Measurements from ENCODE around the gene DNHD1. TPM values are rescaled to one million over a fixed set of nuclear protein-coding genes. Genes with fewer than 3 reads are reported as not detected.
A peak's percentile ranks its signal among the peaks of the same experiment; 100 is the strongest.

The DNHD1 gene
- total RNA-seq, 1 experiment from 2014 or later = 2.0 TPM

- DNase-seq (ENCODE audit: low spot score) = peak; percentile 92
- in situ Hi-C loops (cut with HindIII; ENCODE audit: low sequenced_read_pairs) = no loop called here
Measured at GRCh38 chr11:6603287-6604080, 106.4 kb downstream of the DNHD1 start, which contains the start of the genes ILK and RRP8. ILK (plus strand) TSS chr11:6603774; CDS start chr11:6604272, 498 bp downstream. RRP8 (minus strand) TSS chr11:6603616; CDS start chr11:6603502, 114 bp downstream.

- in situ Hi-C loops (cut with HindIII; ENCODE audit: low sequenced_read_pairs) = no loop called here
- peak; percentile 73 for DNase-seq (ENCODE audit: low spot score)
Measured at GRCh38 chr11:6604081-6604626, 107.1 kb downstream of the DNHD1 start.

DNA sequence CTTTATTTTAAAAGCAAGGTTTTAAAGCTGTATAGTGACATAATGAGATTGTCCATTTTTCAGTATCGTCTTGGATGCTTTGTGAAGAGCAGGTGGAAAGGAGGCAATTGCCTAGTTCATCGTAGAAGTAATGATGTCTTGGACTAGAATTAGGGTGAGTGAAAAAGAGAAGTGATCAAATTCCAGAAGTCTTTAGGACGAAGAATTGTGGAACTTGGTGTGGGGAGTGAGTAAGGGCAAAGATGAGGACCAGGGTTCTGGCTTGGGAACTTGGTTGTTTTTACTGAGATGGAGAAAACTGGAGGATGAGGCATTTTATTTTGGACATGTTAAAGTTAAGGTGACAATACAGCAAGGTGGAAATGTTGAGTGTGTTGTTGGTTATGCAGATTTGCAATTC is 107.7 kb downstream of the DNHD1 start:
- no peak for DNase-seq (ENCODE audit: low spot score)
- in situ Hi-C loops (cut with HindIII; ENCODE audit: low sequenced_read_pairs) = no loop called here

- in situ Hi-C loops (cut with HindIII; ENCODE audit: low sequenced_read_pairs) = no loop called here
- peak; percentile 57 for DNase-seq (ENCODE audit: low spot score)
Measured at GRCh38 chr11:6606471-6607189, 109.5 kb downstream of the DNHD1 start.

DNA sequence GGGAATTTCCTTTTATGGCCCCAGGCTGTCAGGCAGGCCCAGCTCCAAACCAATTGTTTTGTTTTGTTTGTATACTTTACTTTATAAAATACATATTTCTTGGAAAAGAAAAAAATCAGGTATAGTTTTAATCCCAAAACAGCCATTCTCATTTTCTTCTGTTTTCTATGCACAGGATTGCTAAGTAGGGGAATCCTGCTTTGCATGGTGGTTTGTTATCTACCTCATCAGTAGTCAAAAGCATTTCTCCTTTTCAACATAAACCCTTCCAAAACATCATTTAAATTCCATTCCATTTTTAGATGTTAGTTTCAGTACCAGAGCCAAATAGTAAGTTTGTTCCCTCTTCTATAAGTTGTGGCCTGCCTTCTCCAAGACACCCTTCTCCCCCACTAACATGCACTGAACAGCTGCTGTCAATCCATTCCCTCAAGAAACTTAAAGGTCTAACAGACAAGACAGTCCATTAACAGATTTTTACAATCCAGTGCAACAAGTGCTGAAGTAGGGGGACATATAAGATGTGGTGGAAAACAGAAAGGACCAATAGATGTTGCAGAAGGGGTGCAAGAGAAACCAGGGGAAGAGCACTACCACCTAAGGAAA is 110.2 kb downstream of the DNHD1 start:
- in situ Hi-C loops (cut with HindIII; ENCODE audit: low sequenced_read_pairs) = no loop called here
- DNase-seq (ENCODE audit: low spot score) = no peak

DNA sequence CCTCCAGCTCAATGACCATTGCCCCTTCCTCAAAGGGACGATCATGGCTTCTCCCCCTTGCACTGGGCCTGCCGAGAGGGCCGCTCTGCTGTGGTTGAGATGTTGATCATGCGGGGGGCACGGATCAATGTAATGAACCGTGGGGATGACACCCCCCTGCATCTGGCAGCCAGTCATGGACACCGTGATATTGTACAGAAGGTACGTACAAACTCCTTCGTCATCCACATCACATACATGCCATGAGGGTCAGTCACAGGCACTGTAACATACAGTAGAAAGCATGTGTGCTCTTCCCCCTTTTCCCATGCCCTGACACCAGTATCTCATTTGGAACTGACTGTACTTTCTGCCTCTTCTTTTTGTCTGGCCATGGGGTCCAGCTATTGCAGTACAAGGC is 110.9 kb downstream of the DNHD1 start:
- in situ Hi-C loops (cut with HindIII; ENCODE audit: low sequenced_read_pairs) = no loop called here
- no peak for DNase-seq (ENCODE audit: low spot score)

DNA sequence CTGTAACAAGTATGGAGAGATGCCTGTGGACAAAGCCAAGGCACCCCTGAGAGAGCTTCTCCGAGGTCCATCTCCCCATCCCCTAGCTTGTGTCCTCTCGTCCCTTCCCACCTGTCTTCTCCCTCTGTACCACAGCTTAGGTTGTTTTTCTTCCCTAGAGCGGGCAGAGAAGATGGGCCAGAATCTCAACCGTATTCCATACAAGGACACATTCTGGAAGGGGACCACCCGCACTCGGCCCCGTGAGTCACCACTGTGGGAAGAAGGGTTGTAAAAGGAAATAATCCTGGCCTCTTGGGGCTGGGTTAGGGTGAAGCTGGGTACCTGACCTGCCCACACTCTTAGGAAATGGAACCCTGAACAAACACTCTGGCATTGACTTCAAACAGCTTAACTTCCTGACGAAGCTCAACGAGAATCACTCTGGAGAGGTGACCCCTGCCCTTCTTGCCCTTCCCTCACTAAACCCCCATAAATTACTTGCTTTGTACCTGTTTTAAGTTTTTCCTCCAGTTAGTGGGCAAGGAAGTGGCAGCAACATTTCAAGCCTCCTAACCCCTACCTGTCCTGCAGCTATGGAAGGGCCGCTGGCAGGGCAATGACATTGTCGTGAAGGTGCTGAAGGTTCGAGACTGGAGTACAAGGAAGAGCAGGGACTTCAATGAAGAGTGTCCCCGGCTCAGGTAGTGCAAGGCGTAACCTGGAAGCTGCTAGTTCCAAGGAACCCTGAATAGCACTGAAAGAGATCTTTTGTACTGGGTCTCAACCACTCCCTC is 111.8 kb downstream of the DNHD1 start:
- DNase-seq (ENCODE audit: low spot score) = no peak
- in situ Hi-C loops (cut with HindIII; ENCODE audit: low sequenced_read_pairs) = no loop called here

GRCh38 chr11:6609502-6610015 is 112.5 kb downstream of the DNHD1 start:
- in situ Hi-C loops (cut with HindIII; ENCODE audit: low sequenced_read_pairs) = no loop called here
- DNase-seq (ENCODE audit: low spot score) = no peak

DNA sequence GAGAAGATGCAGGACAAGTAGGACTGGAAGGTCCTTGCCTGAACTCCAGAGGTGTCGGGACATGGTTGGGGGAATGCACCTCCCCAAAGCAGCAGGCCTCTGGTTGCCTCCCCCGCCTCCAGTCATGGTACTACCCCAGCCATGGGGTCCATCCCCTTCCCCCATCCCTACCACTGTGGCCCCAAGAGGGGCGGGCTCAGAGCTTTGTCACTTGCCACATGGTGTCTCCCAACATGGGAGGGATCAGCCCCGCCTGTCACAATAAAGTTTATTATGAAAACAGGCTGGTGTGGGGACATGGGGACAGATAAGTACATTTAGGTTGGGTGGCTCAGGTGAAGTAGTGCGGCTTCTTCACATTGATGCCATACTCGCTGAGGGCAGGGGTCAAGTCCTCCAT is 113.5 kb downstream of the DNHD1 start:
- DNase-seq (ENCODE audit: low spot score) = no peak
- in situ Hi-C loops (cut with HindIII; ENCODE audit: low sequenced_read_pairs) = no loop called here

- in situ Hi-C loops (cut with HindIII; ENCODE audit: low sequenced_read_pairs) = no loop called here
- DNase-seq (ENCODE audit: low spot score) = no peak
Measured at GRCh38 chr11:6611092-6611962, 114.2 kb downstream of the DNHD1 start.

DNA sequence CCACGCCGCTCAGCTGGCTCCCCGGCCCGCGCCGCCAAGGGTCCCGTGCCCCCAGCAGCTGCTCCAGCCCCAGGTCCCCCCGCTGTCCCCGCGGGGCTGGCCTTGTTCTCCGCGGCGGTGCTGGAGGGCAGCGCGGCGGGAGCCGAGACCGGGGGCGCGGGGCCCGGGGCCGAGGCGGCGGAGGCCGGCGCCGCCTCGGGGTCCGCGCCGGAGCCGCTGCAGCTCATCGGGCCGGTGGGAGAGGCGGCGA is 114.8 kb downstream of the DNHD1 start:
- in situ Hi-C loops (cut with HindIII; ENCODE audit: low sequenced_read_pairs) = no loop called here
- no peak for DNase-seq (ENCODE audit: low spot score)

- in situ Hi-C loops (cut with HindIII; ENCODE audit: low sequenced_read_pairs) = no loop called here
- peak; percentile 96 for DNase-seq (ENCODE audit: low spot score)
Measured at GRCh38 chr11:6612213-6613041, 115.3 kb downstream of the DNHD1 start, which contains the start of gene TAF10. TAF10 (minus strand) TSS chr11:6612216; CDS start chr11:6612189, 27 bp downstream.

DNA sequence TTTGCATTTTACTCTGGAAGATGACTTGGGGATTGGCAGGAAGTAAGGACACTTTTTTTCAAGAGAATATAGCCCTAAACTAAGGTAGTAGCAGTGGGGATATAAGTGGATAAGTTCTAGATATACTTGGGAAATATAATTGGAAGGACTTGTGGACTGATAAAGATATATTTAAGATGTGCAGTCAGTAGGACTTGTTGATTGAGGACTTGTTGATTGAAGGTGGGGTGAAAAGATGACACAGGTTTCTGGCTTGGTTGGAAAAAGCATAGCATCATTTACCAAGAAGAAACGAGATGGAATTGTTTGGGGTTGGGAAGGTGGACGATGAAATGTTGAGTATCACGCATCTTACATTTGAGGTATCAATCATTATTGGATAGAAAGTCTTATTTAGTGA is 116.4 kb downstream of the DNHD1 start:
- in situ Hi-C loops (cut with HindIII; ENCODE audit: low sequenced_read_pairs) = no loop called here
- no peak for DNase-seq (ENCODE audit: low spot score)

DNA sequence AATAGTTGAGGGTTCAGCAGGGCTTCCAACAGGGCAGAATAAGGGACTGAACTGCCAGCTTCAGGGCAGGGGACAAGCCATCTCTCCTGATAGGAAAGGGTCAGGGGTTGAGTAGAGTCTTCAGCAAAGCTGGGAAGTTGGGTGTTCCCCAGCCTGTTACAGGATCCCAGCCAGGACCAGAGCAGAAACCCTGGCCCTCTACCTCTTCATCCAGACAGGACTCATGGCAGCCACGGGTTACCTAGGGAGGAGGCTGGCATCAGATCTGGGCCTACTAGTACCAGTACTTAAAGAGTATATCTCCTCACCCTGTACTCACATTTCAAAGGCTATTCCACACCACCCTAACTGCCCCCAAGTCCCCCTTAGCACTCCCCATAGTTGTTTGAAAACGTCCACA is 117.4 kb downstream of the DNHD1 start:
- in situ Hi-C loops (cut with HindIII; ENCODE audit: low sequenced_read_pairs) = no loop called here
- DNase-seq (ENCODE audit: low spot score) = no peak

DNA sequence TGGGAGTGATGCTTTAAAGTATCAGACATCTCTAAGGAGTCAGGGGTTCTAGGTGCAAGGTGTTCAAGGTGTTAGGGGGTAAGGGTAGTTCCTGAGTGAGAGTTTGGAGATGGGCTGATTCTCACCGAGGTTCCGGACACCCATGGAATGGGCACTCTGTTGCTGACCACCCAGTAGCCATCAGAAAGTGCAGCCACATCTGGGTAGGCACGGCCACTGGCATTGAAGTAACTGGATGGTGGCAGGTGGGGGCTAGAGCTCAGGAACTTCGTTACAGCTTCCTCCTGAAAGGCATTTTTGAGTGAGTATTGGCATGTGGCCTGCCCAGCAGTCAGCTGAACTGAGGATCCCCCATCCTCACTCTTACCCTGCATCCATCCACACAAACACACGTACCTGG is 118.0 kb downstream of the DNHD1 start:
- DNase-seq (ENCODE audit: low spot score) = no peak
- in situ Hi-C loops (cut with HindIII; ENCODE audit: low sequenced_read_pairs) = no loop called here

DNA sequence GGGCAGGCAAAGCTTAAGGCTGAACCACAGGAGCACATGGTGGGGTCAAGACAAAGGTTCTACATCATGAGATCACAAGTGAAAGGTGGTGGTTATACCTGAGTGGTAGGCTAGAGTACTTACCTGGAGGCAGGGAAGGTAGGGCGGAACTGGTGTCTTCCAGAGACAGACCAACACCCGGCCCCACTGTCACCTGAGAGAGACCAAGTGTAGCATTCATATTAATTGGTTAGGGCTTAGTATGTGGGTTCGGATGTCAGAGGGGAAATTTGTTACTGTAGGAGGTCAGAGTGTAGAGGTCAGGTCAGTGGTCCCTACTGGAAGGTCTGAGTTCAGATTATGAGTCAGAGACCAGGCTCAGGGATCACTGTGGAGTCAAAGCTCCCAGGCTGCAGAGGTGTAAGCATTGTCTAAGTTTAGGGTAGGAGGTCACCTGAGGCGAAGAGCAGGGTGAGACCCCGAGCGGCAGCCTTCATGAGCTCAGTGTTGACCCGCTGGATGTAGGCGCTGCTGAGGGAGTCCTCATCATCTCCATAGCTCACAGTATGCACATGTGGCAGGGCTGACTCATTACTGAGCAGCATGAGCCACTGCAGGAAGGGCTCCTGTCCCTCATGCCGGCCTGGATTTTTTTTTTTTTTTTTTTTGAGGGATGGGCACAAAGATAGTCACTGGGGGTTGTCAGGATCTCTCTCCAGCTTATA is 119.0 kb downstream of the DNHD1 start:
- in situ Hi-C loops (cut with HindIII; ENCODE audit: low sequenced_read_pairs) = no loop called here

More for the DNA sequence above, 119.0 kb downstream of the DNHD1 start:
- DNase-seq (ENCODE audit: low spot score) = no peak
